ENCODE measurements around the gene FPR1.

The FPR1 gene, protein sequence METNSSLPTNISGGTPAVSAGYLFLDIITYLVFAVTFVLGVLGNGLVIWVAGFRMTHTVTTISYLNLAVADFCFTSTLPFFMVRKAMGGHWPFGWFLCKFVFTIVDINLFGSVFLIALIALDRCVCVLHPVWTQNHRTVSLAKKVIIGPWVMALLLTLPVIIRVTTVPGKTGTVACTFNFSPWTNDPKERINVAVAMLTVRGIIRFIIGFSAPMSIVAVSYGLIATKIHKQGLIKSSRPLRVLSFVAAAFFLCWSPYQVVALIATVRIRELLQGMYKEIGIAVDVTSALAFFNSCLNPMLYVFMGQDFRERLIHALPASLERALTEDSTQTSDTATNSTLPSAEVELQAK

DNA sequence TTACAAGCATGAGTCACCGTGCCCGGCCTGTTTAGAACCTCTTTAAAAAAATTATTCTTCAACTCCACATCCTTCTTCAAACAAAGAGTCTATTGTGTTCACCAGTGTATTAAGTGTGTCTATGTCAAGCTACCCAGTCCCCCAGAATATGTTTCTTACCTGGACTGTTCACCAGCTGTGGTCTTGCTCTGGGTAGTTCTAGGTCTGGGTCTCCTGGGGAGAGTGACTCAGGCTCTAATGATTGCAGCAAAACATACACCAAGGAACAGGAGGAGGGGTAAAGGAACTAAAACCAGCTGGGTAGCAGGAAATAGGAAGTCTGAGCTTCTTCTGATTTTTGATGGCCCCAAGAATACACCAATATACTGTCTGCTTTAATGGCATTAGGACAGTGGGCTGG is at the start of gene FPR1:
Gene FPR1, minus strand, starts transcription at position 224 of the 400 bp plus-strand sequence. CDS start 4,884 bp downstream, outside the sequence.
- no peak for DNase-seq (ENCODE audit: low read depth, low spot score)

DNA sequence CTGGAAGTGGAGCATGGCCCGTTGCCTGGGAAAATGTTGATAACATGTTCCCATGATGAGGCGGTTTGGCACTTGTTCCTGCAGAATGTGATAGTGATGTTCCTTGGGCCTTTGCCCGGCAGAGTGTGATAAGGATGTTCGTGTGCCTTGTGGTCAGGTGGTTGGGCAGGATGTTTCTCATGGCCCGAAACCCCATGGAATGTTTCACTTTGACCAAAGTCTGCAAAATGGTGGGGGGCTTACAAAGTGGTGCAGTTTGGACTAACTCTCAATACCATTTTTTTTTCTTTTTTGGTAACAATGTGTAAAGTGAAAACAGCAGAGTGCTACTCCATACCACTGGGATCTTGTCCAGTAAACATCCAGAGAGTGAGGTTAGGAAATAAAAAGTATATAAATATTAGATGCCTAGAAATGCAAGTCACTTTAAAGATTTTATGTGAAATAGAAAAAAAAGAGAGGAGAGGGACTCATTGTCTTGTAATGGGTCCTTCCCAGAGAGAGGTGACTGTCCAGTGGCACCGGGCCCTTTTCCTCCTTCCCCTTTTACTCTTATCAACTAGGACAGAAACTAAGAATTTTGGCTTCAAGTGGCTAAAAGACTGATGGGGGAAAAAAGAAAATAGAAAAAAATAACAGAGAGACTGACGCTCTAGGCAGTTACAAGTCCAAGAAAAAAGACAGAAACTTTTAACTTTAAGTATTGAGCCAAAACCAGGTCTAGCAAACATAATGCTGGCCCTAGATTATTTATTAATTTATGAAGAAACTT is 49.0 kb upstream of the FPR1 start:
- DNase-seq (ENCODE audit: low read depth, low spot score) = no peak

DNA sequence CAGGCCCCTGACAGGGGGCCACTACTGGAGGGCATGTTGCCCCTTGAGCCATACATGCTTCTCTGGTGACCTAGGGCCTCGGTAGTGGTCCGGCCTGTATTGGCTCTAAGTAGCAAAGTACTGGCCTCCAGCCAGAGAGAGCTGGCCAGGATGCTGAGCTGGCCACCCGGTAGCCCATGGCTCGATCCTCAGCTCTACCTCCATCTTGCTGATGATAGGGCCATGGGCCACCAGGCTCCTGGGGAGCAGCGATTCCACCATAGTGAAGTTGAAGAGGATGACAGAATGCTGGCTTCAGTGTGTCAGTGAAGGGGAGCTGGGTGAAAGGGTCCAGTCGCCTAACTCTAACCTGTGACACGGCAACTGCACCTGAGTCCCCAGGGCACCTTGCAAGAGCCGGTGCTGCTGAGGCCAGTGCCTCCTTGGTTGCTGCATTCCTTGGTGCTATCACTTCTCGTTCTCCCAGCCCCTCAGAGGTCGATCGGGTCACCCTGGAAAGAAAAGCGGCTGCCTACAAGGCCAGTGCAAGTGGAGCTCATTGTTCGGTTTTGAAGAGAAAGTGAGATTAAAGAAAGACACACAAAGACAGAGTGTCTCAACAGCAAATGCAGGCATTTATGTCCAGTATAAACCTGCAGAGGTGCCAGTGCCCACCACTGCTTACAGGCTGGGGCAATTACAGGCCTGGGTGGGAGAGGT is 48.2 kb upstream of the FPR1 start:
- DNase-seq (ENCODE audit: low read depth, low spot score) = no peak

DNA sequence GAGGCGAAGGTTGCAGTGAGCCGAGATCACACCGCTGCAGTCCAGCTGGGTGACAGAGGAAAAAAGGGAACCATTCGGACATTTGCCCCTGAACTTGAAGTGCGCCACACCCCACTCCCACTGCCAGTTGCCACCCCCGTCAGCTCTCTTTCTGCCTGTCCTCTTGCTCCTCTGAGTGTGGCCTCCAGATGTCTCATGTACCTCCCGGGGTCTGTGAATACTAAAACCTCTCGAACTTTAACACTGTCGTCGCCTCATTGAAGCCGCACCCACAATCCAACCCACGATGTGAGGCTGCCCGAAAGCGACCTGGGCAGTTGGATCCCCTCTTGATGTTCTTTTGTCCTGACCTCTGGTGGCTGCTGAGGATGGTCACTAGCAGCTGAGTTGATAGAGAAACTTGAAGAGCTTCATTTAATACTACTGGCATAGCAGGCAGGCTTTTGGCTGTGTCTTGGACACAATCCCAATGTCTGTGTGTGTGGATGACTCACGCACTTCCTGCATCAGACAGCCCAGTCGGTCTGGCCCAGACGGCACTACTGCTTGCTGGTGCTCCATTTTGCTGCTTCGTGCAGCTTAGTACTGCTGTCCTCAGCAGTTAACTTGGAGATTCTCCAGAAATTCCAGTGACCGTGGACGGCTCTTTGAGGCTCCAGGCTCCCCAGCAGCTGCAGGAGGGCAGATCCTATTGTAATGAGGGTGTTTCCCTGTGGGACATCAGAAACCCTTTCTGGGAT is 47.5 kb upstream of the FPR1 start:
- DNase-seq (ENCODE audit: low read depth, low spot score) = peak; percentile 40

DNA sequence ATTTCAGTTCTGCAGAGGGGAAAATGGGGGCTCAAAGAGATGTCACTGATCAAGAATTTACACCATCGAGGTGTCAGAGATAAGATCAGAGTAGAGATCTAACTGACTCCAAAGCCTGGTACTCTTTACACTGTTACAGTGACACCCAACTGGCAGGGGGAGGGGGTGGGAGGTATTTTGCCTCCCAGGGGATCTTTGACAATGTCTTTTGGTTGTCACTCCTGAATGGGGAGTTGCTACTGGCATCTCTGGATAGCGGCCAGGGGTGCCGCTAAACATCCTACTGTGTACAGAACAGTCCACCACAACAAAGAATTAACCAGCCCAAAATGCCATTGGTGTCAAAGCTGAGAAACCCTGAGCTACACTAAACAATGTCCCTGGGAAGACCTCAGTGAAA is 46.4 kb upstream of the FPR1 start:
- no peak for DNase-seq (ENCODE audit: low read depth, low spot score)

DNA sequence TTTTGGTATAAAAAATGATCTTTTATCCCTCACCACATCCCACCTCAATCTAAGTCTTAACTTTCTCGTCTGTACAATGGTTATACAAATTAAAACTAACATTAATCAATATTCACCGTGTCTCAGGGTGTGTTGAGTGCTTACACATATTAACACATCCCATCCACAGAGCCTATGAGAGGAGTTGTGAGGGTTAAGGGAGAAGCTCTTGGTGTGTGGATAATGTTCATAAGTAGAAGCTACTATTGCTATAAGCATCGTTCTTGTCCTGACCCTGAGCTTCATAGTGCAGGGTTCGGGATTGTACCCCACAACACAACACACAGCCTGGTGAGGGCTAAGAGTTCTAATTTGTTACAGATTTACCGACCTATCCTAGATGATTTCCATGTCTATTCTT is 45.8 kb upstream of the FPR1 start:
- DNase-seq (ENCODE audit: low read depth, low spot score) = no peak

DNA sequence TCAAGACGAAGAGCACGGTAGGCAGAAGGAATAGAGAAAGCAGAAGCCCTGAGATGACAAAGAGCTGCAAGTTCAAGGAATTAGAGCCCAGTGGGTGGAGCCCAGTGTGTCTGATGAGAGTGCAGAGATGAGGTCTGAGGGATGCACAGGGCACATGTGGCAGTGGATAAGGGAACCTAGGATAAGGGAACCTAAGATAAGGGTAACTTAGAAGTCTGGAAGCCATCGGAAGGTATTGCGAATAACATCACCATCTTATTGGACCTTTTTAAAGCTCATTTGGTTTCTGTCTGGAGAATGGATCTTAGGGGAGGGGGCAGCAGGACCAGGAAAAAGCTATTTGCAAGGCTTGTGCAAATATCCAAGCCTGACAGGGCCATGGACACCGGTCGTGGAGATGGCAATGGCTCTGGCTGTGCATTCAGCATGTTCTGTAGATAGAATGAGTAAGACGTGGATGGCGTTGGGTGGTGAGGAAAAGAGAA is 44.6 kb upstream of the FPR1 start:
- no peak for DNase-seq (ENCODE audit: low read depth, low spot score)

DNA sequence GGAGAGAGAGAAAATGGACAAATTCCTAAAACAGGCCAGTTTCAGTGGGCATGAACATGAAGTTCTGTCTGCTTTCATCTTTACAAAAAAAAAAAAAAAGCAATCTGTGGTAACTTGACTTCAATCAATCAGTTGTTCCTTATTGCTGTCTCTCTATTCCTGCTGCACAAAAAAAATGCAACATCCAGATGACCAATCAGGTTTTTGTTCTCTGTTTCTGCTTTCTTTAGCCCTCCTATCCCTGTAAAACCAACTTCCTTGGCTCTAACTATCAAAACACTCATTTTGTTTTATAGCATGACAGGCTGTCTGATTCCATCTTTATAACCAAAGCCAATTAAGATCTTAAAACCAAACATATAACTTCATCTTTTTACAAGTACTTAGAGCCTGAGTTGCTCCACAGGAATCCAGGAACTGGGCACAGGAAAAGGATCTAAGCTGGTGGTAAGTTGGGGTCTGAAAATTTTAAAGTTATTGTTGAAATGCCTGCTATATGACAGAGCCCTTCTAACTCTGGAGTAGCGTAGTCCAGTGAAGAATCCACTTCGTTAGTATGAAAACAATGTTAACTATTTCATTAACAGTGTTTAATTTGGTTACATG is 43.3 kb upstream of the FPR1 start, which contains the start of gene FPR3:
Gene FPR3, plus strand, starts transcription at position 273 of the 606 bp plus-strand sequence. CDS start 28,592 bp downstream, outside the sequence.
- no peak for DNase-seq (ENCODE audit: low read depth, low spot score)

DNA sequence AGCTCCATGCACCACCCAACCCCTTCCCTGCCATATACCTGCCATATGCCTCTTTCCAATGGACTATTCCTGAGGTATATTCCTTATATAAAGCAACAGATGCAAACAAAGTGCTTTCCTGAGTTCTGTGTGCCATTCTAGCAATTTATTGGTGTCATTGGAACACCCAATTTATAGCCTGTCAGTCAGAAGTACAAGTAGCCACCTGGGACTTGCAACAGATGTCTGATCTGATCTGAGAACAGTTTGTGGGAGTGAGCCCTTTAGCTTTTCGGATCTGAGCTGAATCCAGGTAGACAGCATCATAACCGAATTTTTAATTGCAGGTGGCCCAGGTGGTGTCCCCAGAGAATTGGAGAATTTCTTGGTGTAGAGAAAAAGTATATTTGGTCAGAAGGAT is 42.3 kb upstream of the FPR1 start:
- DNase-seq (ENCODE audit: low read depth, low spot score) = no peak

DNA sequence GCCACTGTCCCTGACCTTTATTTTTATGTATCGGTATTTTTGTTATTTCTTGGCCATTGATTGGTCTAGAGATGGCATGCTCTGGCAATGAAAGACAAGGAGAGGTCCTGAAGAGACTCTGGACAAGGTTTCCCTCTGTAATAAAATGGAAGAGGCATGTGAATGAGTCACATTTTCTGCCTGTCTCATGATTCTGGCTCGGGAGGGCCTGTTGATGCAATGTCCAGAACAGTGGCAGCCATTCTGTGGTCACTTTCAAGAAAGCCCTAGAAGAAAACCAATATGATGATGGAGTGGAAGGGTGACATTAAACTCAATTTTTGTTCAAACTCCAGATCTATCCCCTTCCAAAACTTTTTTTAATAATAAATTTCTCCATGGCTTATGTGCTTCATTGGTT is 41.3 kb upstream of the FPR1 start:
- DNase-seq (ENCODE audit: low read depth, low spot score) = no peak

DNA sequence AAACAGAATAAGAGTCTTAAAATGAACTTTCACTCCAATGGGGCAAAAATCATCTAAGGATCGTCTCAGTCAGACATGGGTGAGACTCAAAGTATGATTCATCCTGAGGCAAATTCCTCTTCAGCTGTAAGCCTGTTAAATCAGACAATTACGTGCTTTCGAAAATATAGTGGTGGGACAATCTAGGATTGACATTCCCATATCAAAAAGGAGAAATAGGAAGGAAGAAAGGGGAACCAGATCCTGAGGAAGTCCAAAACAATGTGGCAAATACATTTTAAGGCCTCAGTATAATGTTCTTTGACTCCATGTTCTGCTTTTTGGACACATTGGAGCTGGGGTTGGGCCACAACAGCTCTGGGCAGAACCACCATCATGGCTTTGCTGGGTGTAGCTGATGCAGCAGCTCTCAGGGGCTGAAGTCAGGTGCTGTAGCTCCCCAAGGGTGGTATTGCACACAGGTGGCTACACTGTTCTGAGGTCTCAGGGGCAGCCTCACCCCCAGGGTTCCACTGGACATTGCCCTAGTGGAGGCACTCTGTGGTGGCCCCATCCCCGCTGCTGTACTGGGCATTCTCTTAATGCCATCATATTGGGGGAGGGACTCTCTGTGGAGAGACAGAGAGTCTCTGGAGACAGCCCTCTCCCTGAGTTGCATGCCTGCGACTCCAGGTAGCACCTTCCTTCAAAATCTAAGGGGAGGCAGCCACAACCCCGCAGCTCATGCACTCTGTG is 37.5 kb upstream of the FPR1 start:
- DNase-seq (ENCODE audit: low read depth, low spot score) = no peak

DNA sequence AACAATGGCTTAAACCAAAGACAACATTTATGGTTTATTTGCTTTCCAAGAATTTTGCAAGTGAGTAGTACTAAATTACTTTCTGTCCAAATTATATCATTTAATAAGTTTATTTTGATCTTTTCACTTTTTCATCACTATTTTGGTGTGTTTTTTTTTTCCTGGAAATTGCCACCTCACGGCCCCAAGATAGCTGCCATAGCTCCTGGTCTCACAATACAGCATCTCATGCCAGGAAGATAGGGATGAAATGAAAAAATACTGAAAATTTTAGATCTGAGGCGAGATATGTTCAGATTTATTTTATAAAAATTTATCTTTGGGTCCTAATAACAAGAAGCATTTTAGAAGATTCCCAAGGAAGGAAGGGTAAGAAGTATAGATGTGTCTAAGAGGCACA is 36.4 kb upstream of the FPR1 start:
- DNase-seq (ENCODE audit: low read depth, low spot score) = no peak

DNA sequence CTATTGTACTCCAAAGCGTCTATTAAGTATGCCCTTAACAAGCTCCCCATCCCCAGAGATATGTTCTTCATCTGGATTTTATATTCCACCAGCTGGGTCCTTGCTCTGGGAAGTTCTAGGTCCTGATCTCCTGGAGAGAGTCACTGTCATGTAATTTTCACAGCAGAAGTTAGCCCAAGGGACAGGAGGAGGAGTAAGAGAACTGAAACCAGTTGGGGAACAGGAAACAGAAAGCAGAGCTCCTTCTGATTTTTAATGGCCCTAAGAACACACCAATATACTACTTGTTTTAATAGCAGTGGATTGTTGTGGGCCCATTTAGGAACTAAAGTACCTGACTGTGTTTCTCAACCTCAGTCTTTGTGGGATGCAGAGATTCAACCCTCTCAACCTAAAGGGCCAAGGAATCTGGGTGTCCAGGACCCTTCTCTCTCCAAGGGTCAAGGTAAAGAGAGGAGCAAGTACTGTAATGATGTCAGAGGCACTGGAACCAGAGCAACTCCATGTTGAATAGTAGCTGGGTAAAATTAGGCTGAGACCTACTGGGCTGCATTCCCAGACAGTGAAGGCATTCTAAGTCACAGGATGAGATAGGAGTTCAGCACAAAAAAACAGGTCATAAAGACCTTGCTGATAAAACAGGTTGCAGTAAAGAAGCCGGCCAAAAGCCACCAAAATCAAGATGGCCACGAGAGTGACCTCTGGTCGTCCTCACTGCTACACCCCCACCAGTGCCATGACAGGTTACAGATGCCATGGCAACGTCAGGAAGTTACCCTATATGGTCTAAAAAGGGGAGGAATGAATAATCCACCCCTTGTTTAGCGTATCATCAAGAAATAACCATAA is 35.2 kb upstream of the FPR1 start:
- DNase-seq (ENCODE audit: low read depth, low spot score) = no peak

DNA sequence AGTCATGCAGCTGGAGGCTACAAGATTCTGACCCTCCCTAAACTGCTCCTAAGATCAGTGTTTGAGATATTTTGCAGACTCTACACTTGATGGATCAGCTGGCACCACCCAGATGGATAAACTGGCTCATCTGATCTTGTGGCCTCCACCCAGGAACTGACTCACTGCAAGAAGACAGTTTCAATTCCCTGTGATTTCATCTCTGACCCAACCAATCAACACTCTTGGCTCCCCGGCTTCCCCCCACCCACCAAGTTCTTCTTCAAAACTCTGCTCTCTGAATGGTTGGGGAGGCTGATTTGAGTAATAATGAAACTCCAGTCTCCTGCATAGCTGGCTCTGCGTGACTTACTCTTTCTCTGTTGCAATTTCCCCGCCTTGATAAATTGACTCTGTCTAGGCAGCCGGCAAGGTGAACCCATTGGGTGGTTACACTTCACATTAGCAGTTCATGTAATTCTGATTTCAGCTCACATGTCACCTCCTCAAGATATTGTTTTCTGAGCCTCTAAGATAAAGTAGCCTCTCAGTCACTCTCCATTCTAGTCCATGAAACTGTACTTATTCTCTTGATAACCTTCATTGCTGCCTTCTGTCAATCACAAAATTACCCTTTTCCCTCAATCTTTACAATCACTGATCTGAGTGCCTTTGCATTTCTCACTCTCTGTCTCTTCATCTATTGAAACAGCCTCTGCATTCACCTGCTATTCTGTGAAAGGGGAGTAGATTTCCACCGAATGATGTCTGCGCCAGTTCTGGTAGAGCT is 33.4 kb upstream of the FPR1 start:
- no peak for DNase-seq (ENCODE audit: low read depth, low spot score)

DNA sequence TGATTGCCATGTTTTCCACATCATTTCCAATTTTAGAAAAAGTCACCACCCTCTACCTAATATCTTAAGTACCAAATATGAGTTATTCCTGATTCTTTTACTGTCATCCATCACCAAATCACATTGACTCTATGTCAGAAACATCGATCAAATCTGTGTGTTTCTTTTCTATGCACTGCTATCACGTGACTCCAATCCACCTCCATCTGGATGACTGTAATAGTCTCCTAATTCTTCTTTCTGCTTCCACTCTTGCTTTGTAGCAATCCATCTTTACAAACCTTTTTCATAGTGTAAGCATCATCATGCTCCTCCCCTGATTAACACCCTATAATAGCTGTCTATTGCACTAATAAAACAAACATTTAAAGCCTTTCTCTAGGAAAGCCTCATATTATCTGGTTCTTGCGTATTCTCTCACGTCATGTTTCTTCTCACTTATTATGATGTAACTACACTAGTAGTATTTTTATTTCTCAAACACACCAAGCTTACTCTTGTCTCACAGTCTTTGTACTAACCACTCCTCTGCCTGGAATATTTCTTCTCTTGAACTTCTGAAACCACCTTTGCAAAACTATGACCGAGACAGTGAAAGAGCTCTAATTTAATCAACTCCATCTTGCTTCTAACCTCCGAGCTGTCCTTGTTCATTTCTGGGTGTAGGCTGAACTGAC is 32.6 kb upstream of the FPR1 start:
- no peak for DNase-seq (ENCODE audit: low read depth, low spot score)

DNA sequence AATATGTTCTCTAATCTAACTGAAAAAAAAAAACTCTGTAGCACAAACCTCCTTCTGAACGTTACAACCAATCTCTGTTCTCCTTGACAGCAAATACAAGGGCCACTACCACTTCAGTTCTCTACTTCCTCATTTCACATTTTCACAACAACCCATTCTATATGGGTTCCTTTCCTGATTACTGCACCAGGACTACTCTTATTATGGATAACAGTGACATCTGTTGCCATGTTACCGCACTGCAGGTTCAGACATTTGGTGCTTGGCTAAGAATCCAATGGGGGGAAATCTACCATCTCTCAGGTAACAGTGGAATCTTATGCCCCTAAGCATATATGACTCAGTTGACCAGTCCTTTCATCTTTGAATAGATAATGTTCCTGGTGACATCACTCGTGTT is 31.7 kb upstream of the FPR1 start:
- no peak for DNase-seq (ENCODE audit: low read depth, low spot score)

DNA sequence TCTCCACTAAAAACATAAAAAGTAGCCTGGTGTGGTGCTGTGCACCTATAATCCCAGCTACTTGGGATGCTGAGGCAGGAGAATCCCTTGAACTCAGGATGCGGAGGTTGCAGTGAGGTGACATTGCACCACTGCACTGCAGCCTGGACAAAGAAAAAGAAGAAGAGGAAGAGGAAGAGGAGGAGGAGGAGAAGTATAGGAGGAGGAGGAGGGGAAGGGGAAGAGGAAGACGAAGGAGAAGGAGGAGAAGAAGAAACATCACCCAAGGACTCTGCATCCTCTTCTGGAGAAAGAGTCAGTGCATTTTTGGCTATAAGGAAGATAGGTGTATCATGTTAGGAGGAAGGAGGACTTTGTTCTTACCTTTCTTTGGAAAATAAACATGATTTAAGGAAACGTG is 30.3 kb upstream of the FPR1 start:
- DNase-seq (ENCODE audit: low read depth, low spot score) = no peak

DNA sequence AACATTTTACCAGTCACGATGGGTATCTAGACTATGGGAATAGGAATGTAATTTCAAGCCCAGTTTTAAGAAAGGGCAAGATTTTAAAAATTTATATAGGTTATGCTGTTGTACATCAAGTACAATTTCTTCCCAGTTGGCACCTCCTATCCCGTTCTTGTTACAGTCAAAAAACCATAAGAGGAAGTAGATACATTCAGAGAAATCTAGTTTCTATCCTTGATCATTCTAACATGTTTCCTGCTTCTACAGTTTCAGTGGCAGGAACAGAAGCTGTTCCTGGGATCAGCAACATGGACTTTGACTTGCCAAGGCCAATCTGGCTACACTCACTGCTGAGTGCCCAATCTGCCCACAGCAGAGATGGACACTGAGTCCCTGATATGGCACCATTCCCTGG is 28.6 kb upstream of the FPR1 start:
- DNase-seq (ENCODE audit: low read depth, low spot score) = no peak

Data from brain pericyte (primary cell).